Calu3 (cell line): ENCODE results near the gene HIVEP3. TPM values are rescaled to one million over a fixed set of nuclear protein-coding genes. Genes with fewer than 3 reads are reported as not detected.

Experiments
- BruUV-seq: library from RNA; stranded (reverse); fragments of 400-500 nt; replicated peaks from 2 replicates; lab custom pipeline; 2021; lab: Mats Ljungman, UMichigan
- CTCF ChIA-PET: fragments of 300-600 bp; sonication (Branson Sonifier 250); formaldehyde crosslinking; loops from one replicate; lab custom pipeline; 2022; ENCODE audit warnings: antibody characterized with exemption; lab: Charles Lee
- DNase-seq: peaks from one replicate; pipeline ENCODE4 v3.0.0; 2022
- H3K27ac Mint-ChIP-seq: one replicate; pipeline ENCODE4 v1.8.0; 2022; ENCODE audit warnings: mixed read lengths; ENCODE audit not compliant: unreplicated experiment
- H3K27me3 Mint-ChIP-seq: one replicate; pipeline ENCODE4 v1.8.0; 2022; ENCODE audit warnings: mixed read lengths; ENCODE audit not compliant: unreplicated experiment
- H3K36me3 Mint-ChIP-seq: one replicate; pipeline ENCODE4 v1.8.0; 2022; ENCODE audit warnings: mild to moderate bottlenecking, moderate library complexity, mixed read lengths; ENCODE audit not compliant: insufficient read depth, unreplicated experiment
- H3K4me1 Mint-ChIP-seq: one replicate; pipeline ENCODE4 v1.8.0; 2022; ENCODE audit warnings: mild to moderate bottlenecking, low read depth, mixed read lengths; ENCODE audit not compliant: unreplicated experiment
- H3K4me3 Mint-ChIP-seq: one replicate; pipeline ENCODE4 v1.8.0; 2022; ENCODE audit warnings: mild to moderate bottlenecking, low read depth, moderate library complexity, mixed read lengths; ENCODE audit not compliant: unreplicated experiment
- H3K9me3 Mint-ChIP-seq: one replicate; pipeline ENCODE4 v1.8.0; 2022; ENCODE audit warnings: low read depth, mixed read lengths; ENCODE audit not compliant: unreplicated experiment
- CTCF ChIP-seq: fragments of 200-600 bp; IDR thresholded peaks from one replicate; pipeline ENCODE4 v1.8.0; 2022; ENCODE audit warnings: antibody characterized with exemption; ENCODE audit not compliant: unreplicated experiment
- intact Hi-C: fragments of 100-400 bp; cut with micrococcal nuclease; formaldehyde crosslinking; loops from one replicate; pipeline ENCODE4 v1.10.0; 2022; ENCODE audit not compliant: unreplicated experiment
- total RNA-seq: library from RNA; stranded (reverse); gene quantifications from 2 replicates; pipeline ENCODE4 v1.2.3, GENCODE V29; 2022

HIVEP3 gene
- total RNA-seq, 1 experiment from 2014 or later, result 9.0 TPM

- no peaks in the 10 kb centered on the region for H3K9me3 Mint-ChIP-seq
- H3K36me3 Mint-ChIP-seq, result no peaks in the 10 kb centered on the region
- H3K27me3 Mint-ChIP-seq, result no peaks in the 10 kb centered on the region
- no TSS peak for BruUV-seq
- CTCF ChIA-PET, result no interaction called here
- H3K27ac Mint-ChIP-seq, result no peak overlapping the region
- no peak for DNase-seq
- intact Hi-C loops, result no loop called here
- H3K4me3 Mint-ChIP-seq, result no peak overlapping the region
- peaks cover 13% of the 10 kb centered on the region for H3K4me1 Mint-ChIP-seq
- no peak for TF ChIP-seq CTCF
These were observed 137.8 kb downstream of the HIVEP3 start for GRCh38 chr1:41780916-41781315.

GRCh38 chr1:41780322-41780721 is 138.4 kb downstream of the HIVEP3 start:
- TF ChIP-seq CTCF, result no peak
- Mint-ChIP-seq H3K4me3 (no peak overlapping the region), H3K36me3 (no peaks in the 10 kb centered on the region), H3K4me1 (peaks cover 13% of the 10 kb centered on the region), H3K9me3 (no peaks in the 10 kb centered on the region), H3K27me3 (no peaks in the 10 kb centered on the region), H3K27ac (no peak overlapping the region)
- CTCF ChIA-PET, result no interaction called here
- intact Hi-C loops, result no loop called here
- DNase-seq, result no peak
- BruUV-seq, result no TSS peak

- no peaks in the 10 kb centered on the region for H3K9me3 Mint-ChIP-seq
- H3K4me1 Mint-ChIP-seq, result peaks cover 13% of the 10 kb centered on the region
- CTCF ChIA-PET, result no interaction called here
- no peak for DNase-seq
- H3K4me3 Mint-ChIP-seq, result no peak overlapping the region
- intact Hi-C loops, result no loop called here
- no peak overlapping the region for H3K27ac Mint-ChIP-seq
- no peaks in the 10 kb centered on the region for H3K27me3 Mint-ChIP-seq
- BruUV-seq, result no TSS peak
- no peak for TF ChIP-seq CTCF
- H3K36me3 Mint-ChIP-seq, result no peaks in the 10 kb centered on the region
These were observed 139.4 kb downstream of the HIVEP3 start for GRCh38 chr1:41779360-41779759.

GRCh38 chr1:41777695-41778094 is 141.0 kb downstream of the HIVEP3 start:
- no peak for TF ChIP-seq CTCF
- no peaks in the 10 kb centered on the region for H3K36me3 Mint-ChIP-seq
- H3K27me3 Mint-ChIP-seq, result no peaks in the 10 kb centered on the region
- no peak overlapping the region for H3K27ac Mint-ChIP-seq
- intact Hi-C loops, result no loop called here
- no peak overlapping the region for H3K4me3 Mint-ChIP-seq
- DNase-seq, result no peak
- peaks cover 1% of the 10 kb centered on the region for H3K4me1 Mint-ChIP-seq
- H3K9me3 Mint-ChIP-seq, result no peaks in the 10 kb centered on the region
- CTCF ChIA-PET, result no interaction called here
- BruUV-seq, result no TSS peak
